ENCODE results near the gene EIF4E1B.

Gene EIF4E1B

DNA sequence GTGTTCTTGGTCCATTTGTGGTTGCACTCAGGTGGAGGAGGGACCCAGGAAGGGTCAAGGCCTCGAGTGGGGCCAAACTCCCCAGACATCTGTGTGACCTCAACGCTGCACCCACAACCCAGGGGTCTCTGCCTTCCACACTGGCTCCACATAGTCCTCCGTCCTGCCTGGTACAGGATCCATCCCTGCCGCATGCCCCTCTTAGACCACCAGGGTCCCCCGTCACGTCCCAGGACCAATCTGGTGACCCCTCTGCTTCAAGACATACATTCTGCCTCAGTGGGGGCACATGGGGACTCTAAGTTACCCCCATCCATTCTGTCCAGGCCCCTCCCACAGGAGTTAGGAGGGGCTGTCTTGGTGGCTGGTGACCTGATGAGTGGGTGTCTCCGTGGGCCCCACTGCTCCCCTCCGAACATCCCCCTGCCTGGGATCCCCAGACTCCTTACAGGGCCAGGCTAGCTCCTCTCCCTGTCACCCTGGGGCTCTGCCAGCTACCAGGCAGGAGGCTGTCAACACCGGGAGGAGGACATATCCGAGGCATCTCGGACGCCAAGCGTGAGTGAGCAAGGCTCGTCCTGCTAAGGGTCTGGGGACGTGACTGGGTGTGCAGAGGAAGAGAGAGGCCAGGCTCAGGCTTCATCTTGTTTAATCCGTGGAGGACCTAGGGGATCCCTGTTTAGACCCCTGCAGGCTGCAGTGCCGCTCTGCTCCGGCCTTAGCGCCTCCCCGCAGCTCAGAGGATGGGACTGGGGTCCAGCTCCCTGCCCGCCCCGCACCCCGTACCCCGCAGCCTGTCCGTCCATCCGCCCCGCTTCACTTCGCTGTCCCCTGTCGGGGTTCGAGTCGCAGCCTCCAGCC lies 49.1 kb downstream of the EIF4E1B start:
- 59% methylated on average over 31 of the region's 31 CpGs for WGBS
- no peaks in the 10 kb centered on the region for H3K79me1 ChIP-seq (replicated peaks; ENCODE audit: low read length, poor library complexity, severe bottlenecking)
- peaks cover 21% of the 10 kb centered on the region for H3K4me1 ChIP-seq (ENCODE audit: control insufficient read depth, insufficient read depth, low read depth, low read length)
- H3K9me3 ChIP-seq (ENCODE audit: control insufficient read depth, low read length): no peaks in the 10 kb centered on the region
- H3K18ac ChIP-seq (ENCODE audit: low read depth in 1 of 2, low read length in 2 of 2): no peak overlapping the region
- no peak overlapping the region for H3K23ac ChIP-seq (ENCODE audit: low read length in 2 of 2)
- no peak overlapping the region for H3K27ac ChIP-seq (ENCODE audit: low read length, poor library complexity, severe bottlenecking)
- no peak overlapping the region for H2BK5ac ChIP-seq (ENCODE audit: low read depth, low read length, poor library complexity, severe bottlenecking)
- H3K36me3 ChIP-seq (ENCODE audit: control insufficient read depth in 1 of 2, insufficient read depth in 2 of 2, low read depth in 1 of 2, low read length in 2 of 2): no peaks in the 10 kb centered on the region
- peaks cover 55 to 74% of the 10 kb centered on the region in 2 experiments for H3K27me3 ChIP-seq (ENCODE audit: control insufficient read depth in 1 of 2, insufficient read depth in 1 of 2, low read length in 2 of 2)
- H3K4ac ChIP-seq (ENCODE audit: low read depth in 1 of 2, low read length in 2 of 2): no peak overlapping the region
- H2AFZ ChIP-seq (ENCODE audit: low read depth, low read length): no peak overlapping the region
- peak overlapping the region; percentile 55 for H4K91ac ChIP-seq (ENCODE audit: low read length)
- no peak overlapping the region for H3K9ac ChIP-seq (ENCODE audit: low read length)
- H4K8ac ChIP-seq (ENCODE audit: low read length): no peak overlapping the region
- no peak for DNase-seq
- no peak overlapping the region for H3K4me3 ChIP-seq (ENCODE audit: insufficient read depth in 1 of 2, low read depth in 1 of 2, low read length in 2 of 2)
- H2BK120ac ChIP-seq (ENCODE audit: low read depth, low read length): no peak overlapping the region
- H3K4me2 ChIP-seq (ENCODE audit: low read length, poor library complexity, severe bottlenecking): no peak overlapping the region
- no peak overlapping the region for H2BK15ac ChIP-seq (ENCODE audit: low read depth, poor library complexity, severe bottlenecking)
- H3K14ac ChIP-seq (ENCODE audit: low read length in 2 of 2): no peak overlapping the region
- H2AK5ac ChIP-seq (ENCODE audit: low read length, severe bottlenecking): no peak overlapping the region
- no peak overlapping the region for H2BK12ac ChIP-seq (ENCODE audit: low read length in 2 of 2)

DNA sequence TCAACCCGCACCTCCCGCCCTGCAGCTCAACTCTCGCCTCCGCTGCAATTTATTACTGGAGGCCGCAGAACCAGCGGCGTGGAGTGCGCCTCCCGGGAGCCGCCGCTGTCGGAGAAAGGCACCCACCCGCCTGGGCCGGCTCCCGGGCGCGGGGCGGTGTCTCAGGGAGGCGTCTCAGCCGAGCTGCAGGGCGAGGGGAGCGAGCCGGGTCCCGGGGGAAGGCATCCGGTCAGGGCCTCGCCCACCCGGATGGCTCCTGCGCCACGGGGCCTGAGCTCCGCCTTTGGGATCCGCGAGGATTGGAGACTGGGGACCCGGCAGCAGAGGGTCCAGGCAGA lies 49.7 kb downstream of the EIF4E1B start:
- peaks cover 5% of the 10 kb centered on the region for H3K9me3 ChIP-seq (ENCODE audit: control insufficient read depth, low read length)
- H3K14ac ChIP-seq (ENCODE audit: low read length in 2 of 2): no peak overlapping the region
- no peak overlapping the region for H4K8ac ChIP-seq (ENCODE audit: low read length)
- no peak overlapping the region for H3K23ac ChIP-seq (ENCODE audit: low read length in 2 of 2)
- peaks cover 59 to 80% of the 10 kb centered on the region in 2 experiments for H3K27me3 ChIP-seq (ENCODE audit: control insufficient read depth in 1 of 2, insufficient read depth in 1 of 2, low read length in 2 of 2)
- H2AFZ ChIP-seq (ENCODE audit: low read depth, low read length): no peak overlapping the region
- no peaks in the 10 kb centered on the region for H3K36me3 ChIP-seq (ENCODE audit: control insufficient read depth in 1 of 2, insufficient read depth in 2 of 2, low read depth in 1 of 2, low read length in 2 of 2)
- no peak overlapping the region for H3K18ac ChIP-seq (ENCODE audit: low read depth in 1 of 2, low read length in 2 of 2)
- WGBS: 15% methylated on average over 32 of the region's 33 CpGs
- no peak overlapping the region for H3K27ac ChIP-seq (ENCODE audit: low read length, poor library complexity, severe bottlenecking)
- H3K4me3 ChIP-seq (ENCODE audit: insufficient read depth in 1 of 2, low read depth in 1 of 2, low read length in 2 of 2): no peak overlapping the region
- H2BK12ac ChIP-seq (ENCODE audit: low read length in 2 of 2): no peak overlapping the region
- H2BK5ac ChIP-seq (ENCODE audit: low read depth, low read length, poor library complexity, severe bottlenecking): no peak overlapping the region
- H3K9ac ChIP-seq (ENCODE audit: low read length): no peak overlapping the region
- no peak for DNase-seq
- peak overlapping the region; percentile 23 for H3K4me2 ChIP-seq (ENCODE audit: low read length, poor library complexity, severe bottlenecking)
- peaks cover 21% of the 10 kb centered on the region for H3K4me1 ChIP-seq (ENCODE audit: control insufficient read depth, insufficient read depth, low read depth, low read length)
- H3K4ac ChIP-seq (ENCODE audit: low read depth in 1 of 2, low read length in 2 of 2): no peak overlapping the region
- no peaks in the 10 kb centered on the region for H3K79me1 ChIP-seq (replicated peaks; ENCODE audit: low read length, poor library complexity, severe bottlenecking)
- H2BK15ac ChIP-seq (ENCODE audit: low read depth, poor library complexity, severe bottlenecking): no peak overlapping the region
- no peak overlapping the region for H2BK120ac ChIP-seq (ENCODE audit: low read depth, low read length)
- no peak overlapping the region for H4K91ac ChIP-seq (ENCODE audit: low read length)
- no peak overlapping the region for H2AK5ac ChIP-seq (ENCODE audit: low read length, severe bottlenecking)

- no peak overlapping the region for H2BK12ac ChIP-seq (ENCODE audit: low read length in 2 of 2)
- DNase-seq: no peak
- no peak overlapping the region for H3K14ac ChIP-seq (ENCODE audit: low read length in 2 of 2)
- no peak overlapping the region for H2BK120ac ChIP-seq (ENCODE audit: low read depth, low read length)
- no peaks in the 10 kb centered on the region for H3K79me1 ChIP-seq (replicated peaks; ENCODE audit: low read length, poor library complexity, severe bottlenecking)
- no peak overlapping the region for H2BK5ac ChIP-seq (ENCODE audit: low read depth, low read length, poor library complexity, severe bottlenecking)
- peaks cover 5% of the 10 kb centered on the region for H3K9me3 ChIP-seq (ENCODE audit: control insufficient read depth, low read length)
- H3K27me3 ChIP-seq (ENCODE audit: control insufficient read depth in 1 of 2, insufficient read depth in 1 of 2, low read length in 2 of 2): peaks cover 59 to 78% of the 10 kb centered on the region in 2 experiments
- H3K18ac ChIP-seq (ENCODE audit: low read depth in 1 of 2, low read length in 2 of 2): no peak overlapping the region
- H3K36me3 ChIP-seq (ENCODE audit: control insufficient read depth in 1 of 2, insufficient read depth in 2 of 2, low read depth in 1 of 2, low read length in 2 of 2): no peaks in the 10 kb centered on the region
- H3K9ac ChIP-seq (ENCODE audit: low read length): no peak overlapping the region
- no peak overlapping the region for H3K4me3 ChIP-seq (ENCODE audit: insufficient read depth in 1 of 2, low read depth in 1 of 2, low read length in 2 of 2)
- H4K8ac ChIP-seq (ENCODE audit: low read length): no peak overlapping the region
- H3K4me1 ChIP-seq (ENCODE audit: control insufficient read depth, insufficient read depth, low read depth, low read length): peaks cover 9% of the 10 kb centered on the region
- H2AFZ ChIP-seq (ENCODE audit: low read depth, low read length): no peak overlapping the region
- no peak overlapping the region for H3K23ac ChIP-seq (ENCODE audit: low read length in 2 of 2)
- H2AK5ac ChIP-seq (ENCODE audit: low read length, severe bottlenecking): no peak overlapping the region
- no peak overlapping the region for H3K4ac ChIP-seq (ENCODE audit: low read depth in 1 of 2, low read length in 2 of 2)
- 92% methylated on average over 5 of the region's 6 CpGs for WGBS
- no peak overlapping the region for H3K27ac ChIP-seq (ENCODE audit: low read length, poor library complexity, severe bottlenecking)
- no peak overlapping the region for H3K4me2 ChIP-seq (ENCODE audit: low read length, poor library complexity, severe bottlenecking)
- H4K91ac ChIP-seq (ENCODE audit: low read length): no peak overlapping the region
- H2BK15ac ChIP-seq (ENCODE audit: low read depth, poor library complexity, severe bottlenecking): no peak overlapping the region
Observed at GRCh38 chr5:176682016-176682531, 51.6 kb downstream of the EIF4E1B start.

DNA sequence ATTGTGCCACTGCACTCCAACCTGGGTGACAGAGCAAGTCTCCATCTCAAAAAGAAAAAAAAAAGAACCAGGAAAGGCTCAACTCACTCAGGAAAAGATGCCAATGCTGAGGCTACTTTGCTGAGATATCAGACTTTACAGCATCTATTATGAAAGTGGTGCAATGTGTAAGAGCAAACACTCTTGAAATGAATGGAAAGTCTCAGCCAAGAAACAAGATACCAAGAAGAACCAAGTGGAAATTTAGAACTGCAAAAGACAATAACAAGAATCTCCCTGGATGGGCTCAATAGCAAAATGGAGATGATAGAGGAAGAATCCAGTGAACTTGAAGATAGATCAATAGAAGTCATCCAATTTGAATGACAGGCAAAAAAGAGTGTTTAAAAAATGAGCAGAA lies 54.5 kb downstream of the EIF4E1B start:
- no peak overlapping the region for H2AK5ac ChIP-seq (ENCODE audit: low read length, severe bottlenecking)
- H2AFZ ChIP-seq (ENCODE audit: low read depth, low read length): no peak overlapping the region
- H3K4me2 ChIP-seq (ENCODE audit: low read length, poor library complexity, severe bottlenecking): no peak overlapping the region
- no peak overlapping the region for H2BK5ac ChIP-seq (ENCODE audit: low read depth, low read length, poor library complexity, severe bottlenecking)
- no peaks in the 10 kb centered on the region for H3K36me3 ChIP-seq (ENCODE audit: control insufficient read depth in 1 of 2, insufficient read depth in 2 of 2, low read depth in 1 of 2, low read length in 2 of 2)
- no peak overlapping the region for H4K91ac ChIP-seq (ENCODE audit: low read length)
- H3K27ac ChIP-seq (ENCODE audit: low read length, poor library complexity, severe bottlenecking): no peak overlapping the region
- DNase-seq: no peak
- no peak overlapping the region for H3K4ac ChIP-seq (ENCODE audit: low read depth in 1 of 2, low read length in 2 of 2)
- H3K23ac ChIP-seq (ENCODE audit: low read length in 2 of 2): no peak overlapping the region
- H3K14ac ChIP-seq (ENCODE audit: low read length in 2 of 2): no peak overlapping the region
- no peak overlapping the region for H2BK15ac ChIP-seq (ENCODE audit: low read depth, poor library complexity, severe bottlenecking)
- H3K27me3 ChIP-seq (ENCODE audit: control insufficient read depth in 1 of 2, insufficient read depth in 1 of 2, low read length in 2 of 2): peaks cover 62 to 71% of the 10 kb centered on the region in 2 experiments
- no peak overlapping the region for H2BK12ac ChIP-seq (ENCODE audit: low read length in 2 of 2)
- no peak overlapping the region for H4K8ac ChIP-seq (ENCODE audit: low read length)
- H3K4me1 ChIP-seq (ENCODE audit: control insufficient read depth, insufficient read depth, low read depth, low read length): peaks cover 4% of the 10 kb centered on the region
- no peaks in the 10 kb centered on the region for H3K79me1 ChIP-seq (replicated peaks; ENCODE audit: low read length, poor library complexity, severe bottlenecking)
- H2BK120ac ChIP-seq (ENCODE audit: low read depth, low read length): no peak overlapping the region
- H3K4me3 ChIP-seq (ENCODE audit: insufficient read depth in 1 of 2, low read depth in 1 of 2, low read length in 2 of 2): no peak overlapping the region
- no peak overlapping the region for H3K9ac ChIP-seq (ENCODE audit: low read length)
- H3K18ac ChIP-seq (ENCODE audit: low read depth in 1 of 2, low read length in 2 of 2): no peak overlapping the region
- peaks cover 10% of the 10 kb centered on the region for H3K9me3 ChIP-seq (ENCODE audit: control insufficient read depth, low read length)
